SK-N-SH (cell line): Measurements from ENCODE around the gene RNF8. TPM values are rescaled to one million over a fixed set of nuclear protein-coding genes. Genes with fewer than 3 reads are reported as not detected.

ENCODE experiments used
- CTCF ChIA-PET: fragments of 300-600, 350-600 bp; formaldehyde crosslinking; extraction: SDS; loops from one replicate; lab custom pipeline; 2021; lab: Yijun Ruan, JAX
- POLR2A ChIA-PET: fragments of 350-600 bp; sonication (Branson Sonifier 250); formaldehyde crosslinking; extraction: SDS; loops from one replicate; lab custom pipeline; 2020; ENCODE audit warnings: antibody characterized with exemption, inconsistent platforms; lab: Yijun Ruan, JAX
- DNase-seq: peaks from one replicate; pipeline ENCODE4 v3.0.0; 2012
- H2AFZ ChIP-seq: fragments of 200-600 bp; sonication (generic); 2 replicates; pipeline ENCODE4 v1.8.1; 2016; ENCODE audit warnings: antibody characterized with exemption, mild to moderate bottlenecking, low read depth
- H3F3A ChIP-seq: fragments of 200-600 bp; sonication (generic); replicated peaks from 2 replicates; pipeline ENCODE3; 2016; ENCODE audit warnings: antibody characterized with exemption, mild to moderate bottlenecking; ENCODE audit not compliant: insufficient read depth
- H3K27ac ChIP-seq, 2 experiments: fragments of 200-500 bp in 1 of 2; fragments of 200-600 bp in 1 of 2; sonication (Bioruptor generic) in 1 of 2; sonication (generic), shearing (Covaris generic) in 1 of 2; 2 replicates each; pipeline versions ENCODE4 v1.5.1 to v1.6.1; 2014 to 2016; ENCODE audit warnings: low read depth in 2 of 2, inconsistent platforms in 1 of 2, low read length in 1 of 2, mild to moderate bottlenecking in 1 of 2, mixed read lengths in 1 of 2
- H3K27me3 ChIP-seq: fragments of 200-600 bp; sonication (generic), shearing (Covaris generic); 2 replicates; pipeline ENCODE4 v1.6.1; 2016; ENCODE audit warnings: mixed run types; ENCODE audit not compliant: insufficient read depth
- H3K36me3 ChIP-seq, 2 experiments: fragments of 200-500 bp in 1 of 2; fragments of 200-600 bp in 1 of 2; sonication (Bioruptor generic) in 1 of 2; sonication (generic) in 1 of 2; replicated peaks in 1 of 2; 2 replicates each; pipeline versions ENCODE3 to v1.5.1; 2014 to 2016; ENCODE audit warnings: low read length in 1 of 2, mild to moderate bottlenecking in 1 of 2; ENCODE audit not compliant: insufficient read depth in 2 of 2, control insufficient read depth in 1 of 2
- H3K4me1 ChIP-seq, 2 experiments: fragments of 200-500 bp in 1 of 2; fragments of 200-600 bp in 1 of 2; sonication (Bioruptor generic) in 1 of 2; sonication (generic), shearing (Covaris generic) in 1 of 2; 2 replicates each; pipeline versions ENCODE4 v1.5.1 to v1.6.1; 2014 to 2016; ENCODE audit warnings: low read depth in 1 of 2, low read length in 1 of 2, mixed run types in 1 of 2; ENCODE audit not compliant: insufficient read depth in 2 of 2, control insufficient read depth in 1 of 2
- H3K4me2 ChIP-seq: fragments of 200-600 bp; sonication (generic), shearing (Covaris generic); 2 replicates; pipeline ENCODE4 v1.6.1; 2017; ENCODE audit warnings: mixed run types
- H3K4me3 ChIP-seq, 2 experiments: fragments of 200-500 bp in 1 of 2; fragments of 200-600 bp in 1 of 2; sonication (Bioruptor generic) in 1 of 2; sonication (generic), shearing (Covaris generic) in 1 of 2; 2 replicates each; pipeline versions ENCODE4 v1.5.1 to v1.8.1; 2014 to 2016; ENCODE audit warnings: low read depth in 2 of 2, inconsistent platforms in 1 of 2, low read length in 1 of 2, mild to moderate bottlenecking in 1 of 2, mixed read lengths in 1 of 2, moderate library complexity in 1 of 2
- H3K79me2 ChIP-seq: fragments of 200-600 bp; sonication (generic); 2 replicates; pipeline ENCODE4 v1.8.1; 2017; ENCODE audit warnings: mild to moderate bottlenecking; ENCODE audit not compliant: insufficient read depth
- H3K9ac ChIP-seq: fragments of 200-600 bp; sonication (generic); 2 replicates; pipeline ENCODE4 v1.6.1; 2017; ENCODE audit warnings: mixed run types
- H3K9me2 ChIP-seq: fragments of 200-600 bp; sonication (generic); 2 replicates; pipeline ENCODE4 v1.6.1; 2017; ENCODE audit warnings: mixed run types
- H3K9me3 ChIP-seq: fragments of 200-600 bp; sonication (generic); 2 replicates; pipeline ENCODE4 v1.6.1; 2017; ENCODE audit warnings: mixed run types, mild to moderate bottlenecking, moderate library complexity
- H4K20me1 ChIP-seq: fragments of 200-600 bp; sonication (generic); 2 replicates; pipeline ENCODE4 v1.6.1; 2017; ENCODE audit warnings: mild to moderate bottlenecking, mixed run types; ENCODE audit not compliant: insufficient read depth
- ELF1 ChIP-seq: IDR thresholded peaks from 2 replicates; pipeline ENCODE4 v1.4.0; 2012
- EP300 ChIP-seq, 2 experiments: IDR thresholded peaks; 2 replicates each; pipeline versions ENCODE4 v1.4.0 to v1.6.1; 2012; ENCODE audit warnings: borderline replicate concordance in 1 of 2, low read depth in 1 of 2, low read length in 1 of 2
- FOSL2 ChIP-seq: IDR thresholded peaks from 2 replicates; pipeline ENCODE4 v1.4.0; 2012; ENCODE audit warnings: low read depth, mild to moderate bottlenecking, moderate library complexity, borderline replicate concordance
- FOXJ3 ChIP-seq: sonication (generic); formaldehyde crosslinking; IDR thresholded peaks from 2 replicates; pipeline ENCODE4 v1.5.1; 2020; ENCODE audit warnings: mild to moderate bottlenecking, missing genetic modification reagents
- FOXM1 ChIP-seq: IDR thresholded peaks from 2 replicates; pipeline ENCODE4 v1.4.0; 2012; ENCODE audit warnings: low read depth, mild to moderate bottlenecking
- IRF3 ChIP-seq: fragments of 150-350 bp; IDR thresholded peaks from 2 replicates; pipeline ENCODE4 v1.6.1; 2016; ENCODE audit warnings: mild to moderate bottlenecking, low read depth, low read length
- MAX ChIP-seq: IDR thresholded peaks from 2 replicates; pipeline ENCODE4 v1.4.0; 2012; ENCODE audit warnings: low read depth
- MEF2A ChIP-seq: IDR thresholded peaks from 2 replicates; pipeline ENCODE4 v1.4.0; 2012; ENCODE audit warnings: low read depth, borderline replicate concordance
- NFIC ChIP-seq: IDR thresholded peaks from 2 replicates; pipeline ENCODE4 v1.4.0; 2012; ENCODE audit warnings: borderline replicate concordance
- RXRA ChIP-seq: IDR thresholded peaks from 2 replicates; pipeline ENCODE4 v1.4.0; 2012; ENCODE audit warnings: low read depth, mild to moderate bottlenecking, borderline replicate concordance
- SMC3 ChIP-seq: IDR thresholded peaks from 2 replicates; pipeline ENCODE4 v1.6.1; 2012; ENCODE audit warnings: low read depth, low read length, improper control_type of control experiment
- TAF1 ChIP-seq: IDR thresholded peaks from 2 replicates; pipeline ENCODE4 v1.6.1; 2012; ENCODE audit warnings: low read depth, mild to moderate bottlenecking, low read length, moderate library complexity, borderline replicate concordance
- TCF12 ChIP-seq: IDR thresholded peaks from 2 replicates; pipeline ENCODE4 v1.4.0; 2012
- TEAD4 ChIP-seq: IDR thresholded peaks from 2 replicates; pipeline ENCODE4 v1.4.0; 2012; ENCODE audit warnings: mild to moderate bottlenecking, borderline replicate concordance; ENCODE audit not compliant: insufficient read depth
- USF1 ChIP-seq: IDR thresholded peaks from 2 replicates; pipeline ENCODE4 v1.4.0; 2012; ENCODE audit warnings: low read depth, borderline replicate concordance
- YY1 ChIP-seq: IDR thresholded peaks from 2 replicates; pipeline ENCODE4 v1.4.0; 2012; ENCODE audit warnings: low read depth, mild to moderate bottlenecking
- WGBS: methylation state at CpG from one replicate; pipeline ENCODE4 v1.1.6; 2017; ENCODE audit warnings: low lambda C conversion rate; 5-methylcytosine and 5-hydroxymethylcytosine counted together
- polyA plus RNA-seq, 3 experiments: library from polyadenylated mRNA; depleted of rRNA; stranded (reverse); fragments of >200 nt; gene quantifications; 2 replicates each; pipeline ENCODE4 v1.2.3, GENCODE V29; 2012

Gene RNF8
- polyA plus RNA-seq, 1 of the 3 experiments (the other 2 are of a cell fraction) = 21.7 TPM

GRCh38 chr6:37388578-37388977, 34.8 kb downstream of the RNF8 start (continued):
- TF ChIP-seq IRF3 (no peak), FOSL2 (no peak)

GRCh38 chr6:37389857-37390256, 36.1 kb downstream of the RNF8 start:
- no peak overlapping the region for H2AFZ ChIP-seq
- no peak for DNase-seq
- no peaks in the 10 kb centered on the region for H3K9me3 ChIP-seq
- ChIA-PET POLR2A (no interaction called here), CTCF (interaction anchor here (1.0 kb wide), 1 partner anchor 8 kb away, joined by 5 read pairs; no protein-coding TSS in a partner anchor)
- no peak overlapping the region for H3K27ac ChIP-seq
- no peak overlapping the region for H3K9ac ChIP-seq
- peaks cover 4% of the 10 kb centered on the region for H3F3A ChIP-seq
- H4K20me1 ChIP-seq = no peaks in the 10 kb centered on the region
- no peaks in the 10 kb centered on the region for H3K27me3 ChIP-seq
- WGBS = 94% methylated on average over 3 of the region's 3 CpGs
- peaks cover 10 to 34% of the 10 kb centered on the region in 2 experiments for H3K36me3 ChIP-seq
- H3K4me2 ChIP-seq = no peak overlapping the region
- H3K4me3 ChIP-seq = no peak overlapping the region
- no peaks in the 10 kb centered on the region for H3K79me2 ChIP-seq
- no peak for TF ChIP-seq FOXM1
- no peak for TF ChIP-seq MAX
- TF ChIP-seq USF1 = no peak
- TF ChIP-seq MEF2A = no peak
- TF ChIP-seq EP300 (IDR thresholded peaks at IDR 0.05; ENCODE audit: borderline replicate concordance in 1 of 2, low read depth in 1 of 2, low read length in 1 of 2) = no peak
- no peak for TF ChIP-seq TCF12
- TF ChIP-seq NFIC = no peak
- no peak for TF ChIP-seq YY1
- TF ChIP-seq ELF1 = no peak
- no peak for TF ChIP-seq RXRA
- TF ChIP-seq, all 33 proteins: peak for 0
- Histone ChIP-seq H3K9me2 (no peaks in the 10 kb centered on the region), H3K4me1 (peaks cover 0 to 15% of the 10 kb centered on the region in 2 experiments; a peak in 1 of 4 replicates)

GRCh38 chr6:37391120-37391519, 37.3 kb downstream of the RNF8 start:
- no peak overlapping the region for H3K4me3 ChIP-seq
- CTCF ChIA-PET = interaction anchor here (4.0 kb wide), 1 partner anchor 8 kb away, joined by 26 read pairs; no protein-coding TSS in a partner anchor
- H4K20me1 ChIP-seq = no peaks in the 10 kb centered on the region
- peaks cover 0 to 15% of the 10 kb centered on the region in 2 experiments; a peak in 1 of 4 replicates for H3K4me1 ChIP-seq
- POLR2A ChIA-PET = no interaction called here
- no peak overlapping the region for H3K9ac ChIP-seq
- peaks cover 4% of the 10 kb centered on the region for H3F3A ChIP-seq
- no peaks in the 10 kb centered on the region for H3K9me2 ChIP-seq
- TF ChIP-seq TAF1 (no peak), YY1 (no peak), SMC3 (no peak), IRF3 (no peak), FOXJ3 (CRISPR knock-in tag) (no peak), TCF12 (no peak), TEAD4 (no peak)
- TF ChIP-seq, all 33 proteins: peak for 0
- H3K4me2 ChIP-seq = no peak overlapping the region
- H3K36me3 ChIP-seq = peaks cover 10 to 34% of the 10 kb centered on the region in 2 experiments
- H2AFZ ChIP-seq = no peak overlapping the region
- H3K79me2 ChIP-seq = no peaks in the 10 kb centered on the region
- 62% methylated on average over 2 of the region's 2 CpGs for WGBS
- no peak for DNase-seq
- H3K9me3 ChIP-seq = no peaks in the 10 kb centered on the region
- no peaks in the 10 kb centered on the region for H3K27me3 ChIP-seq
- no peak overlapping the region for H3K27ac ChIP-seq
